Skeletal muscle cell (primary cell): ENCODE data around the gene LMOD1.
"Not testable (repeated sequence)": the region's sequence is repeated elsewhere in the genome, so short reads cannot be mapped to it uniquely, and the experiment has no call there.

Source experiments
- DNase-seq: peaks from one replicate; pipeline ENCODE4 v3.0.0-alpha.2; 2010; ENCODE audit warnings: low read depth
- H3K4me3 ChIP-seq: 2 replicates; pipeline ENCODE4 v1.5.1; 2011; ENCODE audit warnings: low read depth, mild to moderate bottlenecking, control low read depth, low read length, moderate library complexity

LMOD1 gene

DNA sequence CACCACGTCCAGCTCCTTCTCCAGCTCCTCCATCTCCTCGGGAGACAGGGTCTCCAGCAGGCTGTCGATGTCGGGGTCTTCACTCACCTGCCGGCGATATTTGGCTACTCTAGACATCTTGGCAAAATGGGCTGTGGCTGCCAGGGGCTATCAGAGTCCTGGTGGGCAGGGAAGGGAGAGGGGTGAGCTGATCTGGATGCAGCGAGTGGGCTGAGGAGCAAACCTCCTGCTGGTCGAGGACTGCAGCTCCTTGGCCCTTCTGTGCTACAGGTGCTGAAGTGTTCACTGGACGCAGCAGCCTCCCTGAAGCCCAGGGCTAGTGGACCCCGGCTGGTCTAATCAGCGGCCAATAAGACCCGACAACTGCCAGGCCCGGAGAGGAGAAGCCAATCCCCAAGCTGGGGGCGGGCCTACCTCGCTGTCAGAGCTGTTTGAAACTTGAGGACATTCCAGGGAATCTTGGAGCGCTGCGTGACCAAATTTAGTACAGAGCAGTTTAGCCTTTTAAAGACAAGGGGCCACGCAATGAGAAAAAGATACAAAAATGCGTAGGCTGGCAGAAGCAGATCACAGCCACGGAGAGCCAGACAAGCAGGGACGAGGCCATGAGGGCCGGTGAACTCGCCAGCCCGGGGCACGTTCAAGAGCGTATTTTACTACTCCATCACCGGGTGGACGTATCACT, at the start of gene LMOD1:
LMOD1 (minus strand) TSS at position 325 of the 685 bp plus-strand sequence; CDS start at position 117, 208 bp downstream.
- peak within 1 kb of the TSS; percentile 41 for H3K4me3 ChIP-seq
- peak; percentile 80 for DNase-seq

- DNase-seq, result no peak
Measured at GRCh38 chr1:201990427-201990826, 44.1 kb upstream of the LMOD1 start.

DNA sequence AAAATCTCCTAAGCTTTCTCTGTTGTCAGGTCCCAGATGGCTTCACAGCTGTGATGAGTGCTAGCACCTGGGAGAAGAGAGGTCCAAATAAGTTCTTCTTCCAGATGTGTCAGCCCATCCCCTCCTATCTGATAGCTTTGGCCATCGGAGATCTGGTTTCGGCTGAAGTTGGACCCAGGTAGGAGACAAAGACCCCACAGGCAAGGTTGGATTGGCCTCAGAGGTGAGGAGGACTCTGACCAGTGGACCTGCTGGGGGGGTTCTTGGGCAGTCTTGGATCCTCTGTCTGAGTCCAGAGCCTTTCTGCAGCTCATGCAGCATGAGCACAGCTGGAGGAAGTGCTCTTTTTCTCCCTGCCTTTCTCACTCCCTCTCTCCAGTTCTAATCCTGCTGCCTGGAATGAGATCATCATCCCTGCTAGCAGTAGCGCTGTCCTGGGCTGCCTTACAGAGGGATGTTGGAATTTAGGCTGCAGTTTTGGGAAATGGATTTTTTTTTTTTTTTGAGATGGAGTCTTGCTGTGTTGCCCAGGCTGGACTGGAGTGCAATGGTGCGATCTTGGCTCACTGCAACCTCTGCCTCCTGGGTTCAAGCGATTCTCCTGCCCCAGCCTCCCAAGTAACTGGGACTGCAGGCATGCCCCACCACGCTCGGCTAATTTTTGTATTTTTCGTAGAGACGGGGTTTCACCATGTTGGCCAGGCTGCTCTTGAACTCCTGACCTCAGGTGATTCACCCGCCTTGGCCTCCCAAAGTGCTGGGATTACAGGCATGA, 43.2 kb upstream of the LMOD1 start:
- no peak for DNase-seq
- no peak overlapping the region for H3K4me3 ChIP-seq

More at GRCh38 chr1:201990427-201990826, 44.1 kb upstream of the LMOD1 start:
- H3K4me3 ChIP-seq, result no peak overlapping the region

DNA sequence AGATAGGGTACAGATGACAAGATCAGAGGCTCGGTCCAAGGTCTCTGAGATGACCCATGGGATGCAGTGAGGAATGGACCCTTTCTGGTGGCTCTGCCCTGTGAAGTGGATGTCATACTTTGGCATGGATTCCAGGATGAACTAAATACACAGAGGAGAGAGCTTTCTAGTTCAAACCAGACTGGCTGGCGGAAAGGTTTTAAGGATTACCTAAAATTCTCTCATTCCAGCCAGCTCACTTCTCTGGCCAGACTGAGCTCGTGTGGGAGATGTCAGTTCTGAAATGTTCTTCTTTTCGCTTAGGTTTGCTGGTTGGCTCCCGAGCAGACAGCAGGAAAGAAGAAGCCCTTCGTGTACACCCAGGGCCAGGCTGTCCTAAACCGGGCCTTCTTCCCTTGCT, 42.3 kb upstream of the LMOD1 start:
- no peak overlapping the region for H3K4me3 ChIP-seq
- DNase-seq, result no peak

DNA sequence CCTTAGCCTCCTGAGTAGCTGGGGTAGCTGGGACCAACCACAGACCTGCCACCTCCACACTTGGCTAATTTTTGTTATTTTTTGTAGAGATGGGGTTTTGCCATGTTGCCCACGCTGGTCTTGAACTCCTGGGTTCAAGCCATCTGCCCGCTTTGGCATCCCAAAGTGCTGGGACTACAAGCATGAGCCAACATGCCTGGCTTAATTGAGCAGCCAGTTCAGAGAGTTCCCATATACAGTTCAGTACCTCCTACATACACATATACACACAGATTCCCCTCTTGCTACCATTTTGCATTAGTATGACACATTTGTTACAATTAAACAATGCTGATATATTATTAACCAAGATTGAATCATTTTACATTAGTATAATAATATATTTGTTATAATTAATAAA, 39.0 kb upstream of the LMOD1 start:
- H3K4me3 ChIP-seq, result no peak overlapping the region
- no peak for DNase-seq

GRCh38 chr1:201984446-201984845, 38.1 kb upstream of the LMOD1 start:
- no peak for DNase-seq
- no peak overlapping the region for H3K4me3 ChIP-seq

DNA sequence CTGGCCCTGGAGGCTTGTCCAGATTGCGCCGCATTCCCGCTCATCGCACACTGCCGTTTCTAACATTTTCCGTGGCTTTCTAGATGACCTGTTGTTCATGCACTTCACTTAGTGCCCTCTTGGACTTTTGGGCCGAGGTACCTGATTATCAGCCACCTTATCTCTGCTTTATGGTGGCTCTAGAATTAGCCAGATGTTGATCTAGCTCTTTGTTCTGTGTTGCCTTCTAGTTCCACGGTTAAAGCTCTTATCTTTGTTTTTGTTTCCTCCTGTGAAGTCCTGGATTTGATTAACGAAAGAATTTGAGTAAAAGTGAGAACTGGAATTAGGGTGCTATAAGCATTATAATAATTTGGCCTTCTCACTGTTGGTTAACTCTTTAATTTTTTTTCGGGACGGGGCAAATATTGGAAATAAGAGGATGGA, 37.0 kb upstream of the LMOD1 start:
- DNase-seq, result no peak
- H3K4me3 ChIP-seq, result peak overlapping the region; percentile 74

DNA sequence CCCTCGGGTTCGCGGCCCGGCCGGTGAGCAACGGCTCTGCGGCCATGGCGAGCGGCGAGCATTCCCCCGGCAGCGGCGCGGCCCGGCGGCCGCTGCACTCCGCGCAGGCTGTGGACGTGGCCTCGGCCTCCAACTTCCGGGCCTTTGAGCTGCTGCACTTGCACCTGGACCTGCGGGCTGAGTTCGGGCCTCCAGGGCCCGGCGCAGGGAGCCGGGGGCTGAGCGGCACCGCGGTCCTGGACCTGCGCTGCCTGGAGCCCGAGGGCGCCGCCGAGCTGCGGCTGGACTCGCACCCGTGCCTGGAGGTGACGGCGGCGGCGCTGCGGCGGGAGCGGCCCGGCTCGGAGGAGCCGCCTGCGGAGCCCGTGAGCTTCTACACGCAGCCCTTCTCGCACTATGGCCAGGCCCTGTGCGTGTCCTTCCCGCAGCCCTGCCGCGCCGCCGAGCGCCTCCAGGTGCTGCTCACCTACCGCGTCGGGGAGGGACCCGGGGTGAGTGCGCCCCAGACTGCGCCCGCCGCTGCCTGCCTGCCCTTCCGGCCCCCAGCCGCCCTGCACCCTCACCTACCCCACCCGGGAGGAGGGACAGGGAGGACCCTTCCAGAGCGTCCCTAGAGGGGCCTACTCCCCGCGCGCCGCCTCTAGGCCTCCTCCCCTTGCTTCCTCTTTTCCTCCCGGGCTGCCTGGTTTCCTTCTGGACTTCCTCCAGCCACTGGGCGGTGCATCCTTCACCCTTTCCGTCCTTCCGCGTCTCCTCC, 36.5 kb upstream of the LMOD1 start, which contains the start of gene RNPEP:
RNPEP (plus strand) TSS at position 26 of the 757 bp plus-strand sequence; CDS start at position 45, 19 bp downstream.
- DNase-seq, result peak; percentile 29
- peak within 1 kb of the TSS; percentile 74 for H3K4me3 ChIP-seq

GRCh38 chr1:201982082-201982622, 35.8 kb upstream of the LMOD1 start:
- DNase-seq, result no peak
- H3K4me3 ChIP-seq, result peak overlapping the region; percentile 74

- no peak for DNase-seq
- H3K4me3 ChIP-seq, result no peak overlapping the region
Measured at GRCh38 chr1:201970334-201971159, 24.2 kb upstream of the LMOD1 start.

DNA sequence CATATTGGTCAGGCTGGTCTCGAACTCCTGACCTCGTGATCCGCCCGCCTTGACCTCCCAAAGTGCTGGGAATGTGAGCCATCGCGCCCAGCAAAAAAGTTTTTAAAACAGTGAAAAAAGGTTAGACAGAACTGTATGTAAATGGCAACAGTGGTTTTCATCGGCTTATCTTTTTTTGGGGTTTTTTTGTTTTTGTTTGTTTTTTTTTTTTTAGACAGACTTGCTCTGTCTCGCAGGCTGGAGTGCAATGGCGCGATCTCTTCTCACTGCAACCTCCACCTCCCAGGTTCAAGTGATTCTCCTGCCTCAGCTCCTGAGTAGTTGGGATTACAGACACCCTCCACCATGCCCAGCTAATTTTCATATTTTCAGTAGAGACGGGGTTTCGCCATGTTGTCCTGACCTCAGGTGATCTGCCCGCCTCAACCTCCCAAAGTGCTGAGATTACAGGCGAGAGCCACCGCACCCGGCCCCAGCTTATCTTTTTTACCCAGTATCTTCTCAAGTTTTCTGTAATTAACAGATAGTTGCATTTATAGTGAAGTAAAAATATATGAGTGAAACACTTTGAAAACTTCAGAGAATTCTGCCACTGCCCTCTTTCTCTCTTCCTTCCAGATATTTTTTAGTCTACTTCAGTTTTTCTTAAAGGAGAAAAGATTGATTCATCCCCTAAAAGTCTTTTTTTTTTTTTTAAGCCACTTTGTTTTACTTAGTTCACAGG, 22.0 kb upstream of the LMOD1 start:
- H3K4me3 ChIP-seq, result no peak overlapping the region
- no peak for DNase-seq

DNA sequence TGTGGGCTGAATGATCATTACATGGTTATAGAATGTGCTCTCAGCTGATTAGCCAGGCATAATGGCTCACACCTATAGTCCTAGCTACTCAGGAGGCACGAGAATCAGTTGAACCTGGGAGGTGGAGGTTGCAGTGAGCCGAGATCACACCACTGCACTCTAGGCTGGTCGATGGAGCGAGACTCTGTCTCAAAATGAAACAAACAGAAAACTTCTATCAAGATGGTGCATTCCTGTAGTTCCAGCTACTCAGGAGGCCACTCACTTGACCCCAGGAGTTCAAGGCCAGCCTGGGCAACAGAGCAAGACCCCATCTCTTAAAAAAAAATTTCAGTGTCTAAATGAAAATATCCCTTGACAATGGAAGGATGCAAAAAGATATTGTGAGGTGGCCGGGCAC, 19.8 kb upstream of the LMOD1 start:
- no peak overlapping the region for H3K4me3 ChIP-seq
- no peak for DNase-seq

GRCh38 chr1:201964261-201964660, 17.9 kb upstream of the LMOD1 start:
- no peak for DNase-seq
- no peak overlapping the region for H3K4me3 ChIP-seq

DNA sequence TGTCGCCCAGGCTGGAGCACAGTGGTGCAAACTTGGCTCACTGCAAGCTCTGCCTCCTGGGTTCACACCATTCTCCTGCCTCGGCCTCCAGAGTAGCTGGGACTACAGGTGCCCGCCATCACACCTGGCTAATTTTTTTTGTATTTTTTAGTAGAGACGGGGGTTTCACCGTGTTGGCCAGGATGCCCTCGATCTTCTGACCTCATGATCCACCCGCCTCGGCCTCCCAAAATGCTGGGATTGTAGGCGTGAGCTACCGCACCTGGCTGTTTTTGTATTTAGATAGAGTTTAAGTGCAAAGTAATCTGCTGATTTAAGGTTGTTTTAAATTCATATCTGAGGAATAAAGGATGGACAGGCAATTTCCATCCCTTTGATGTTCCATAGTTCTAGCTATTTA, 16.0 kb upstream of the LMOD1 start:
- DNase-seq, H3K4me3 ChIP-seq: not testable (repeated sequence)

DNA sequence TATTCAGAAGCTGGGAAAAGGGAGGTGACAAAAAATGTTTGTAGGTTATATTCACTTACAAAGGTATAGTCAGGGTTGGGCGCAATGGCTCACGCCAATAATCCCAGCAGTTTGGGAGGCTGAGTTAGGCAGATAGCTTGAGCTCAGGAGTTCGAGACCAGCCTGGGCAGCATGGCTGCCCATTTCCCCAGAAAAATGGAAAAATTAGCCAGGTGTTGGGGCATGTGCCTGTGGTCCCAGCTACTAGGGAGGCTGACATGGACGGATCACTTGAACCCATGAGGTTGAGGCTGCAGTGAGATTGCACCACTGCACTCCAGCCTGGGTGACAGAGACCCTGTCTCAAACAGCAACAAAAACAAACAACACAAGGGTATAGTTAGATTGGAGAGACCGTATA, 12.0 kb upstream of the LMOD1 start:
- DNase-seq, result no peak
- no peak overlapping the region for H3K4me3 ChIP-seq

DNA sequence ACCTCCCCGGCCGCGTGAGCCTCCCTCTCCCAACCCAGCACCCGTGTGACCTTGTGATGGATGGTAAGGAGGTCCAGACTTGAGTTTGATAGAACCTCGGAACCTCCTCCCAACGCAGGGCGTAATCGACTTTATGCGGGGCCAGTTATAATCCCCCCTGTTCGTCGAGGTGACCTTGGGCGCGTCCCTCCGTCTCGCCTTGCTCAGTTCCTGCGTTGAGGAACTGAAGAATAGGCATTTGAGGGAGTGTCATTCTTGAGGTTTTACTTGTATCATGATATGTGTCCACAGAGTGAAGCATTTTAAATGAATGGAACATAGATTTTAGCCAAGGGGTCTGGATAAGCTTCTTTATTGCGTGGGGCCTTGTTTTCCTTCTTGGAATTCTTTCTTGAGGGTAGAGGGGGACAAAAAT, 9.4 kb upstream of the LMOD1 start:
- no peak for DNase-seq
- peak overlapping the region; percentile 99 for H3K4me3 ChIP-seq

- DNase-seq, result peak; percentile 94
- H3K4me3 ChIP-seq, result peak within 1 kb of the TSS; percentile 99
Measured at GRCh38 chr1:201955009-201955728, 8.8 kb upstream of the LMOD1 start, which contains the start of gene TIMM17A. TSS of gene TIMM17A (plus strand) at chr1:201955503. CDS start at chr1:201955527, 24 bp downstream.
